H1 (cell line): ENCODE data around the gene SNRPD3. TPM values are rescaled to one million over a fixed set of nuclear protein-coding genes. Genes with fewer than 3 reads are reported as not detected.

Experiments used
- CTCF ChIA-PET: fragments of 300-600 bp; sonication (Branson Sonifier 250); formaldehyde crosslinking; loops from one replicate; lab custom pipeline; 2021; ENCODE audit not compliant: partially characterized antibody; lab: Charles Lee
- POLR2A ChIA-PET: fragments of 300-600 bp; sonication (Branson Sonifier 250); formaldehyde crosslinking; loops from one replicate; lab custom pipeline; 2021; ENCODE audit warnings: inconsistent platforms; ENCODE audit not compliant: partially characterized antibody; lab: Charles Lee
- DNase-seq, 2 experiments: peaks; one replicate each; pipeline versions ENCODE4 v3.0.0 to v3.0.0-alpha.2; 2010 to 2022; ENCODE audit warnings: low spot score in 2 of 2, low read depth in 1 of 2, mixed read lengths in 1 of 2
- FAIRE-seq: peaks from 2 replicates; lab custom pipeline; 2011; peaks lifted over from hg19 to GRCh38; lab: Jason Lieb, UNC
- H2AFZ ChIP-seq: 2 replicates; pipeline ENCODE4 v1.8.1; 2012; ENCODE audit warnings: low read length, inconsistent platforms
- H2AK5ac ChIP-seq: 2 replicates; pipeline ENCODE4 v1.6.1; 2013; ENCODE audit warnings: low read depth, low read length
- H2BK120ac ChIP-seq: replicated peaks from 2 replicates; pipeline ENCODE3; 2013; ENCODE audit warnings: low read depth, low read length, inconsistent platforms
- H2BK12ac ChIP-seq: 2 replicates; pipeline ENCODE4 v1.6.1; 2013; ENCODE audit warnings: low read depth, low read length
- H2BK15ac ChIP-seq: 2 replicates; pipeline ENCODE4 v1.6.1; 2013; ENCODE audit warnings: low read length
- H2BK20ac ChIP-seq: 2 replicates; pipeline ENCODE4 v1.6.1; 2013; ENCODE audit warnings: low read length
- H2BK5ac ChIP-seq: 2 replicates; pipeline ENCODE4 v1.6.1; 2013; ENCODE audit warnings: low read depth, low read length
- H3K14ac ChIP-seq: 2 replicates; pipeline ENCODE4 v1.6.1; 2013; ENCODE audit warnings: inconsistent platforms; ENCODE audit not compliant: insufficient read length
- H3K18ac ChIP-seq: 2 replicates; pipeline ENCODE4 v1.6.1; 2013; ENCODE audit warnings: low read length; ENCODE audit errors: extremely low read depth
- H3K23ac ChIP-seq: 2 replicates; pipeline ENCODE4 v1.6.1; 2013; ENCODE audit warnings: inconsistent platforms; ENCODE audit not compliant: insufficient read length
- H3K23me2 ChIP-seq: 2 replicates; pipeline ENCODE4 v1.6.1; 2013; ENCODE audit warnings: low read depth, low read length
- H3K27ac ChIP-seq: 2 replicates; pipeline ENCODE4 v1.6.1; 2011; ENCODE audit warnings: low read depth, low read length, inconsistent platforms
- H3K27me3 ChIP-seq, 4 experiments: replicated peaks in 1 of 4; 1 replicate in 1 of 4; 2 replicates in 3 of 4; pipeline versions ENCODE4 v1.6.1 to v1.8.1; 2011 to 2013; ENCODE audit warnings: low read length in 3 of 4, mild to moderate bottlenecking in 3 of 4, inconsistent platforms in 2 of 4, mixed read lengths in 2 of 4, moderate library complexity in 1 of 4; ENCODE audit not compliant: control insufficient read depth in 3 of 4, insufficient read depth in 3 of 4; ENCODE audit errors: extremely low read depth in 1 of 4
- H3K36me3 ChIP-seq, 4 experiments: 2 replicates each; pipeline versions ENCODE4 v1.6.1 to v1.8.1; 2011 to 2013; ENCODE audit warnings: mild to moderate bottlenecking in 4 of 4, low read length in 3 of 4, moderate library complexity in 2 of 4, control low read depth in 1 of 4, inconsistent platforms in 1 of 4; ENCODE audit not compliant: insufficient read depth in 4 of 4, control insufficient read depth in 2 of 4
- H3K4ac ChIP-seq: replicated peaks from 2 replicates; pipeline ENCODE3; 2013; ENCODE audit warnings: low read length, low read depth, mixed read lengths, inconsistent platforms; ENCODE audit not compliant: insufficient read length
- H3K4me1 ChIP-seq, 4 experiments: replicated peaks in 1 of 4; 1 replicate in 1 of 4; 2 replicates in 3 of 4; pipeline versions ENCODE4 v1.6.1 to v1.8.1; 2011 to 2013; ENCODE audit warnings: low read length in 3 of 4, inconsistent platforms in 2 of 4, mixed read lengths in 1 of 4; ENCODE audit not compliant: insufficient read depth in 4 of 4, control insufficient read depth in 3 of 4
- H3K4me2 ChIP-seq, 2 experiments: 2 replicates each; pipeline versions ENCODE4 v1.6.1 to v1.8.1; 2011 to 2013; ENCODE audit warnings: low read depth in 2 of 2, low read length in 2 of 2, control low read depth in 1 of 2, inconsistent platforms in 1 of 2, mild to moderate bottlenecking in 1 of 2; ENCODE audit not compliant: insufficient read depth in 1 of 2
- H3K4me3 ChIP-seq, 4 experiments: fragments of 200-600, 300-600 bp in 1 of 4; sonication (generic), shearing (Covaris generic), sonication (Bioruptor Twin) in 1 of 4; 2 replicates each; pipeline versions ENCODE4 v1.5.1 to v1.8.1; 2011 to 2016; ENCODE audit warnings: low read length in 4 of 4, low read depth in 3 of 4, control low read depth in 2 of 4, inconsistent platforms in 2 of 4, mild to moderate bottlenecking in 2 of 4, mixed read lengths in 1 of 4, moderate library complexity in 1 of 4; ENCODE audit not compliant: insufficient read depth in 2 of 4; ENCODE audit errors: extremely low read depth in 1 of 4
- H3K56ac ChIP-seq: replicated peaks from 2 replicates; pipeline ENCODE3; 2013; ENCODE audit warnings: low read depth, mild to moderate bottlenecking, mixed read lengths, low read length, inconsistent platforms; ENCODE audit not compliant: insufficient read length
- H3K79me1 ChIP-seq: 2 replicates; pipeline ENCODE4 v1.6.1; 2013; ENCODE audit warnings: low read depth, low read length, control low read depth
- H3K79me2 ChIP-seq, 2 experiments: 2 replicates each; pipeline versions ENCODE4 v1.6.1 to v1.8.1; 2012 to 2013; ENCODE audit warnings: low read length in 2 of 2, mild to moderate bottlenecking in 2 of 2, inconsistent platforms in 1 of 2; ENCODE audit not compliant: insufficient read depth in 2 of 2, control insufficient read depth in 1 of 2
- H3K9ac ChIP-seq, 4 experiments: replicated peaks in 1 of 4; 1 replicate in 1 of 4; 2 replicates in 3 of 4; pipeline versions ENCODE4 v1.6.1 to v1.8.1; 2011 to 2013; ENCODE audit warnings: low read depth in 3 of 4, low read length in 3 of 4, control low read depth in 2 of 4, mild to moderate bottlenecking in 2 of 4, moderate library complexity in 2 of 4, inconsistent platforms in 1 of 4; ENCODE audit errors: extremely low read depth in 1 of 4
- H3K9me3 ChIP-seq, 2 experiments: 2 replicates each; pipeline versions ENCODE4 v1.6.1 to v1.8.1; 2012 to 2013; ENCODE audit warnings: mild to moderate bottlenecking in 2 of 2, moderate library complexity in 2 of 2, control low read depth in 1 of 2, inconsistent platforms in 1 of 2, low read depth in 1 of 2, low read length in 1 of 2, mixed read lengths in 1 of 2; ENCODE audit not compliant: insufficient read depth in 2 of 2
- H4K20me1 ChIP-seq, 2 experiments: replicated peaks in 1 of 2; 2 replicates each; pipeline versions ENCODE3 to v1.8.1; 2011 to 2013; ENCODE audit warnings: inconsistent platforms in 2 of 2, low read length in 2 of 2, mild to moderate bottlenecking in 1 of 2; ENCODE audit not compliant: insufficient read depth in 2 of 2, control insufficient read depth in 1 of 2
- H4K5ac ChIP-seq: 2 replicates; pipeline ENCODE4 v1.6.1; 2013; ENCODE audit warnings: low read length, low read depth, mixed read lengths, inconsistent platforms; ENCODE audit not compliant: insufficient read length
- H4K8ac ChIP-seq: 2 replicates; pipeline ENCODE4 v1.8.0; 2013; ENCODE audit warnings: mild to moderate bottlenecking, moderate library complexity, low read length, inconsistent platforms; ENCODE audit not compliant: insufficient read depth; ENCODE audit errors: extremely low read depth
- H4K91ac ChIP-seq: replicated peaks from 2 replicates; pipeline ENCODE3; 2013; ENCODE audit warnings: low read length, mixed read lengths, inconsistent platforms; ENCODE audit not compliant: insufficient read length
- BCL11A ChIP-seq, 2 experiments: IDR thresholded peaks; one replicate each; pipeline ENCODE4 v1.6.1; 2011; ENCODE audit warnings: low read depth in 2 of 2, low read length in 2 of 2, mild to moderate bottlenecking in 2 of 2
- BRCA1 ChIP-seq: IDR thresholded peaks from 2 replicates; pipeline ENCODE4 v1.6.1; 2012; ENCODE audit warnings: low read depth, low read length, improper control_type of control experiment
- CTBP2 ChIP-seq: IDR thresholded peaks from 2 replicates; pipeline ENCODE4 v1.7.0; 2011; ENCODE audit warnings: borderline replicate concordance, mild to moderate bottlenecking, moderate library complexity, mixed read lengths, low read length; ENCODE audit not compliant: insufficient read depth, insufficient read length
- MAX ChIP-seq: IDR thresholded peaks from 2 replicates; pipeline ENCODE4 v1.6.1; 2012; ENCODE audit warnings: inconsistent platforms
- POU5F1 ChIP-seq: IDR thresholded peaks from 2 replicates; pipeline ENCODE4 v1.6.1; 2011; ENCODE audit warnings: low read depth, mild to moderate bottlenecking, low read length, moderate library complexity
- SP1 ChIP-seq: IDR thresholded peaks from 2 replicates; pipeline ENCODE4 v1.6.1; 2011; ENCODE audit warnings: low read depth, low read length
- TAF1 ChIP-seq: IDR thresholded peaks from 2 replicates; pipeline ENCODE4 v1.6.1; 2011; ENCODE audit warnings: mild to moderate bottlenecking, low read depth, low read length
- WGBS, 2 experiments: shearing (Covaris generic) in 1 of 2; methylation state at CpG; one replicate each; pipeline versions ENCODE4 v1.1.6 to v1.1.7; 2013 to 2015; ENCODE audit warnings: low lambda C conversion rate in 2 of 2, mixed read lengths in 2 of 2, inconsistent platforms in 1 of 2, low coverage in 1 of 2, missing lambda C conversion rate in 1 of 2; ENCODE audit not compliant: insufficient replicate concordance in 2 of 2, insufficient coverage in 1 of 2, insufficient read length in 1 of 2; ENCODE audit errors: extremely low coverage in 1 of 2, missing lambda C conversion rate in 1 of 2; 5-methylcytosine and 5-hydroxymethylcytosine counted together
- polyA plus RNA-seq, 7 experiments: library from polyadenylated mRNA; depleted of rRNA in 3 of 7; stranded (reverse) in 5 of 7; unstranded in 2 of 7; fragments of >200 nt in 5 of 7; fragments of 200-250 nt in 2 of 7; gene quantifications; 1 replicate in 5 of 7; 2 replicates in 1 of 7; 4 replicates in 1 of 7; pipeline versions ENCODE4 v1.2.1 to v1.2.3, GENCODE V29; 2011 to 2013; ENCODE audit warnings: missing spikeins in 2 of 7, mixed read lengths in 2 of 7
- total RNA-seq: library from RNA; stranded (reverse); fragmentation: NEBNext Ultra II Directional; extraction: Animal tissue kit (Norgen Biotek cat#: 25700); gene quantifications from 2 replicates; pipeline ENCODE4 v1.2.1, GENCODE V29; 2021

The SNRPD3 gene
- total and polyA plus RNA-seq, 2 of the 8 experiments (the other 6 are each of a cell fraction or from before 2014, with no cell fraction given) = 200 to 455 TPM

DNA sequence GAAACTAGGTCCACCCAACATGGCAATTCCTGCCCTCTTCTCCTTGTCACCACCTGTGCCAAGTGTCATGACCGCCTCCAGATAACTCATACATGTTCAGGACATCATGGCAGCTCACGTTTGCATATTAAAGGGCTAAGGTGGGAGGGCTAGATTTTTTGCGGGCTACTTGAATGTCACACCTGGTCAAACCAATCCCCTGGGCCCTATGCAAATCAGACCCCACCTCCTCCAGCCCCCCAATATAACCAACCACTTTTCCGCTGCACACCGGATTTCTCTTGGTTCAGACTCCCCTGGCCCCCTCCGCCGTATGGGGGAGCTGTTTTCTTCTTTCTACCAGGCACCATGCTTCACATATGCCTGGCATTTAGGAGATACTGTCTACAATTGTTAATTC lies 48.1 kb upstream of the SNRPD3 start:
- H3K27me3 ChIP-seq = no peaks in the 10 kb centered on the region
- ChIA-PET POLR2A (interaction anchor here (0.6 to 1.9 kb wide), 3 partner anchors 49 to 93 kb away, joined by 3 to 7 read pairs (median 3); no protein-coding TSS in a partner anchor), CTCF (interaction anchor here (0.7 to 15.1 kb wide), 16 partner anchors 10 to 114 kb away, joined by 3 to 201 read pairs (median 4); no protein-coding TSS in a partner anchor)
- H2BK15ac ChIP-seq = no peak overlapping the region
- no peak overlapping the region for H2AK5ac ChIP-seq
- no peak overlapping the region for H3K9ac ChIP-seq
- H4K91ac ChIP-seq = no peak overlapping the region
- peaks cover 3 to 13% (median 8%) of the 10 kb centered on the region in 4 experiments; a peak in 5 of 7 replicates for H3K4me1 ChIP-seq
- H3K23me2 ChIP-seq = no peaks in the 10 kb centered on the region
- no peaks in the 10 kb centered on the region for H3K9me3 ChIP-seq
- H3K4me2 ChIP-seq = peak overlapping the region; percentile 48 to 66
- no peaks in the 10 kb centered on the region for H3K36me3 ChIP-seq
- H3K79me2 ChIP-seq = no peaks in the 10 kb centered on the region
- no peaks in the 10 kb centered on the region for H3K79me1 ChIP-seq
- peak overlapping the region in 2 of 4 experiments; percentile 6 to 26; a peak in 2 of 8 replicates for H3K4me3 ChIP-seq
- no peak overlapping the region for H4K5ac ChIP-seq
- WGBS, 2 experiments = 18% methylated on average over 7 of the region's 7 CpGs; no CpG with 5 or more reads in 1 of the 2 experiments
- no peak overlapping the region for H3K56ac ChIP-seq
- H2BK20ac ChIP-seq = no peak overlapping the region
- H2AFZ ChIP-seq = no peak overlapping the region
- no peak for FAIRE-seq
- no peak overlapping the region for H3K23ac ChIP-seq
- no peak overlapping the region for H3K14ac ChIP-seq
- no peak overlapping the region for H4K8ac ChIP-seq
- H3K4ac ChIP-seq = no peak overlapping the region
- H3K27ac ChIP-seq = no peak overlapping the region
- no peak overlapping the region for H3K18ac ChIP-seq
- no peak overlapping the region for H2BK12ac ChIP-seq
- no peaks in the 10 kb centered on the region for H4K20me1 ChIP-seq
- DNase-seq = peak; percentile 58 to 78
- no peak overlapping the region for H2BK5ac ChIP-seq
- H2BK120ac ChIP-seq = no peak overlapping the region
- TF ChIP-seq SP1 = peak; percentile 53; the same call in 1 of the 2 replicates
- no peak for TF ChIP-seq BCL11A (IDR thresholded peaks at IDR 0.05; ENCODE audit: low read depth in 2 of 2, low read length in 2 of 2)
- 0 out of 2 replicates have a peak, but pooled peaks have one; percentile 19 for TF ChIP-seq TAF1
- TF ChIP-seq MAX = peak; percentile 20; the same call in 1 of the 2 replicates
- no peak for TF ChIP-seq BRCA1
- no peak for TF ChIP-seq POU5F1
- no peak for TF ChIP-seq CTBP2
